Naive B cell (primary cell): ENCODE data around the gene SMIM24. TPM values are rescaled to one million over a fixed set of nuclear protein-coding genes. Genes with fewer than 3 reads are reported as not detected.
A peak's percentile ranks its signal among the peaks of the same experiment; 100 is the strongest.

Experiments used
- ATAC-seq, 2 donors: fragments of 150-1000 bp; cut with Tn5 transposase; 2 replicates each; pipeline ENCODE4 v1.10.0; 2021; ENCODE audit warnings: low read depth in 2 of 2, mild to moderate bottlenecking in 2 of 2, moderate library complexity in 2 of 2
- DNase-seq: peaks from one replicate; pipeline ENCODE4 v3.0.0; 2022
- H3K27ac Mint-ChIP-seq, 6 donors: one replicate each; pipeline ENCODE4 v1.8.0; 2020 to 2022; ENCODE audit warnings: mild to moderate bottlenecking in 6 of 6, mixed read lengths in 6 of 6, moderate library complexity in 5 of 6, inconsistent platforms in 2 of 6
- H3K27me3 Mint-ChIP-seq, 3 donors: one replicate each; pipeline ENCODE4 v1.8.0; 2021 to 2022; ENCODE audit warnings: mixed read lengths in 3 of 3, mild to moderate bottlenecking in 1 of 3
- H3K36me3 Mint-ChIP-seq, 2 donors: one replicate each; pipeline ENCODE4 v1.8.0; 2020 to 2022; ENCODE audit warnings: mixed read lengths in 2 of 2, inconsistent platforms in 1 of 2, mild to moderate bottlenecking in 1 of 2
- H3K4me1 Mint-ChIP-seq, 3 donors: one replicate each; pipeline ENCODE4 v1.8.0; 2020 to 2022; ENCODE audit warnings: mixed read lengths in 3 of 3, inconsistent platforms in 1 of 3, mild to moderate bottlenecking in 1 of 3, moderate library complexity in 1 of 3
- H3K4me3 Mint-ChIP-seq, 8 donors: one replicate each; pipeline ENCODE4 v1.8.0; 2020 to 2022; ENCODE audit warnings: mild to moderate bottlenecking in 8 of 8, mixed read lengths in 8 of 8, moderate library complexity in 8 of 8, inconsistent platforms in 2 of 8
- H3K9me3 Mint-ChIP-seq, 7 donors: one replicate each; pipeline ENCODE4 v1.8.0; 2020 to 2022; ENCODE audit warnings: mixed read lengths in 7 of 7, mild to moderate bottlenecking in 5 of 7, inconsistent platforms in 2 of 7, moderate library complexity in 1 of 7
- polyA plus RNA-seq, 6 donors: library from polyadenylated mRNA; unstranded; fragments of 300-500 nt; fragmentation: Illumina TruSeq; gene quantifications; one replicate each; pipeline ENCODE4 v1.2.3, GENCODE V29; 2021; ENCODE audit warnings: low read depth in 6 of 6

SMIM24 gene
- polyA plus RNA-seq, 6 donors from 2014 or later, result 0.50 to 1.2 (median 0.72) TPM; not detected in 2

GRCh38 chr19:3499738-3500428 is 19.6 kb upstream of the SMIM24 start:
- DNase-seq (no peak), ATAC-seq (peak in 1 of 2 donors; percentile 3)
- H3K4me3 Mint-ChIP-seq, result peak overlapping the region; percentile 92 to 98 (median 94)

GRCh38 chr19:3497757-3498520 is 17.6 kb upstream of the SMIM24 start:
- H3K4me3 Mint-ChIP-seq, result peak overlapping the region in 4 of 8 donors; percentile 16 to 92 (median 36)
- H3K9me3 Mint-ChIP-seq, result peaks cover 0 to 5% (median 0%) of the 10 kb centered on the region in 7 donors
- peak overlapping the region in 2 of 6 donors; percentile 45 to 86 for H3K27ac Mint-ChIP-seq

More at GRCh38 chr19:3499738-3500428, 19.6 kb upstream of the SMIM24 start:
- Mint-ChIP-seq H3K27ac (peak overlapping the region; percentile 96 to 99 (median 98)), H3K36me3 (no peaks in the 10 kb centered on the region), H3K27me3 (no peaks in the 10 kb centered on the region), H3K4me1 (peaks cover 21 to 30% (median 26%) of the 10 kb centered on the region in 3 donors), H3K9me3 (peaks cover 0 to 5% (median 0%) of the 10 kb centered on the region in 7 donors)

GRCh38 chr19:3496392-3497273 is 16.3 kb upstream of the SMIM24 start:
- H3K4me1 Mint-ChIP-seq, result peaks cover 20 to 30% (median 26%) of the 10 kb centered on the region in 3 donors
- H3K4me3 Mint-ChIP-seq, result peak overlapping the region in 1 of 8 donors; percentile 92
- H3K9me3 Mint-ChIP-seq, result peaks cover 0 to 5% (median 0%) of the 10 kb centered on the region in 7 donors
- H3K36me3 Mint-ChIP-seq, result peaks cover 0 to 6% of the 10 kb centered on the region in 2 donors
- H3K27ac Mint-ChIP-seq, result peak overlapping the region in 1 of 6 donors; percentile 6
- ATAC-seq (no peak), DNase-seq (no peak)
- H3K27me3 Mint-ChIP-seq, result no peaks in the 10 kb centered on the region

More at GRCh38 chr19:3497757-3498520, 17.6 kb upstream of the SMIM24 start:
- Mint-ChIP-seq H3K27me3 (no peaks in the 10 kb centered on the region), H3K4me1 (peaks cover 16 to 30% (median 26%) of the 10 kb centered on the region in 3 donors), H3K36me3 (peaks cover 0 to under 1% of the 10 kb centered on the region in 2 donors)
- DNase-seq, result no peak
- ATAC-seq, result no peak

GRCh38 chr19:3494559-3494958 is 14.2 kb upstream of the SMIM24 start:
- no peaks in the 10 kb centered on the region for H3K27me3 Mint-ChIP-seq
- peak overlapping the region in 1 of 6 donors; percentile 63 for H3K27ac Mint-ChIP-seq
- DNase-seq (no peak), ATAC-seq (no peak)
- H3K36me3 Mint-ChIP-seq, result peaks cover 0 to 6% of the 10 kb centered on the region in 2 donors
- H3K4me1 Mint-ChIP-seq, result peaks cover 12 to 20% (median 16%) of the 10 kb centered on the region in 3 donors
- H3K4me3 Mint-ChIP-seq, result no peak overlapping the region
- H3K9me3 Mint-ChIP-seq, result no peaks in the 10 kb centered on the region

- ATAC-seq (no peak), DNase-seq (no peak)
- H3K9me3 Mint-ChIP-seq, result no peaks in the 10 kb centered on the region
- H3K27ac Mint-ChIP-seq, result no peak overlapping the region
- H3K27me3 Mint-ChIP-seq, result no peaks in the 10 kb centered on the region
- peaks cover 0 to 6% of the 10 kb centered on the region in 2 donors for H3K36me3 Mint-ChIP-seq
- H3K4me3 Mint-ChIP-seq, result no peak overlapping the region
- H3K4me1 Mint-ChIP-seq, result peaks cover 10 to 18% (median 12%) of the 10 kb centered on the region in 3 donors
Observed at GRCh38 chr19:3494051-3494450, 13.7 kb upstream of the SMIM24 start.

- no peaks in the 10 kb centered on the region for H3K27me3 Mint-ChIP-seq
- no peak for ATAC-seq
- H3K27ac Mint-ChIP-seq, result no peak overlapping the region
- no peak for DNase-seq
- H3K9me3 Mint-ChIP-seq, result no peaks in the 10 kb centered on the region
- no peak overlapping the region for H3K4me3 Mint-ChIP-seq
- peaks cover 0 to 6% of the 10 kb centered on the region in 2 donors for H3K36me3 Mint-ChIP-seq
- peaks cover 8 to 14% (median 8%) of the 10 kb centered on the region in 3 donors for H3K4me1 Mint-ChIP-seq
Observed at GRCh38 chr19:3493651-3494050, 13.3 kb upstream of the SMIM24 start.

- ATAC-seq (no peak), DNase-seq (no peak)
- H3K4me3 Mint-ChIP-seq, result no peak overlapping the region
- H3K9me3 Mint-ChIP-seq, result no peaks in the 10 kb centered on the region
- H3K4me1 Mint-ChIP-seq, result peaks cover 2 to 11% (median 6%) of the 10 kb centered on the region in 3 donors
- no peaks in the 10 kb centered on the region for H3K27me3 Mint-ChIP-seq
- H3K36me3 Mint-ChIP-seq, result peaks cover 0 to 6% of the 10 kb centered on the region in 2 donors
- H3K27ac Mint-ChIP-seq, result no peak overlapping the region
Observed at GRCh38 chr19:3492919-3493318, 12.6 kb upstream of the SMIM24 start.

GRCh38 chr19:3492131-3492839 is 12.0 kb upstream of the SMIM24 start:
- Mint-ChIP-seq H3K27me3 (no peaks in the 10 kb centered on the region), H3K36me3 (peaks cover 0 to 6% of the 10 kb centered on the region in 2 donors), H3K4me1 (peaks cover 0 to 6% (median 4%) of the 10 kb centered on the region in 3 donors), H3K27ac (peak overlapping the region in 1 of 6 donors; percentile 72), H3K4me3 (no peak overlapping the region), H3K9me3 (no peaks in the 10 kb centered on the region)
- no peak for ATAC-seq
- no peak for DNase-seq

GRCh38 chr19:3491396-3492119 is 11.2 kb upstream of the SMIM24 start:
- Mint-ChIP-seq H3K27me3 (no peaks in the 10 kb centered on the region), H3K27ac (no peak overlapping the region), H3K36me3 (peaks cover 0 to 6% of the 10 kb centered on the region in 2 donors), H3K4me1 (peaks cover 0 to 4% (median 2%) of the 10 kb centered on the region in 3 donors), H3K9me3 (no peaks in the 10 kb centered on the region), H3K4me3 (peak overlapping the region in 1 of 8 donors; percentile 42)
- no peak for DNase-seq
- no peak for ATAC-seq

- H3K27me3 Mint-ChIP-seq, result peaks cover 0 to 18% (median 8%) of the 10 kb centered on the region in 3 donors
- H3K9me3 Mint-ChIP-seq, result peaks cover 0 to 5% (median 0%) of the 10 kb centered on the region in 7 donors
Observed at GRCh38 chr19:3483226-3483628, 2.9 kb upstream of the SMIM24 start, which contains the start of gene SMIM44. Gene SMIM44 (minus strand): TSS chr19:3483441. CDS start chr19:3483403, 38 bp downstream.

GRCh38 chr19:3482507-3483225 is 2.3 kb upstream of the SMIM24 start:
- Mint-ChIP-seq H3K27ac (no peak overlapping the region), H3K36me3 (peaks cover 0 to 9% of the 10 kb centered on the region in 2 donors), H3K27me3 (peaks cover 0 to 18% (median 14%) of the 10 kb centered on the region in 3 donors), H3K4me1 (peaks cover 24 to 30% (median 26%) of the 10 kb centered on the region in 3 donors), H3K4me3 (peak overlapping the region in 1 of 8 donors; percentile 6), H3K9me3 (peaks cover 0 to 5% (median 0%) of the 10 kb centered on the region in 7 donors)
- no peak for DNase-seq
- no peak for ATAC-seq

More at GRCh38 chr19:3483226-3483628, 2.9 kb upstream of the SMIM24 start, which contains the start of gene SMIM44:
- Mint-ChIP-seq H3K4me1 (peaks cover 21 to 26% (median 22%) of the 10 kb centered on the region in 3 donors), H3K27ac (no peak within 1 kb of the TSS), H3K36me3 (peaks cover 0 to 9% of the 10 kb centered on the region in 2 donors), H3K4me3 (peak within 1 kb of the TSS in 1 of 8 donors; percentile 6)
- ATAC-seq, result no peak
- DNase-seq, result no peak
